Neural cell (in vitro differentiated cells): ENCODE results near the gene PDAP1.

Experiments used
- POLR2AphosphoS5 ChIP-seq: IDR thresholded peaks from 2 replicates; pipeline ENCODE4 v1.6.1; 2012
- TAF1 ChIP-seq: IDR thresholded peaks from 2 replicates; pipeline ENCODE4 v1.6.1; 2012; ENCODE audit warnings: low read depth
- TF ChIP-seq, protein P1 (sequence below): fragments of 450-650 bp; IDR thresholded peaks from 2 replicates; pipeline ENCODE4 v1.5.1; 2014; ENCODE audit warnings: antibody characterized with exemption, mild to moderate bottlenecking, moderate library complexity; ENCODE audit not compliant: poor library complexity, severe bottlenecking

DNA sequence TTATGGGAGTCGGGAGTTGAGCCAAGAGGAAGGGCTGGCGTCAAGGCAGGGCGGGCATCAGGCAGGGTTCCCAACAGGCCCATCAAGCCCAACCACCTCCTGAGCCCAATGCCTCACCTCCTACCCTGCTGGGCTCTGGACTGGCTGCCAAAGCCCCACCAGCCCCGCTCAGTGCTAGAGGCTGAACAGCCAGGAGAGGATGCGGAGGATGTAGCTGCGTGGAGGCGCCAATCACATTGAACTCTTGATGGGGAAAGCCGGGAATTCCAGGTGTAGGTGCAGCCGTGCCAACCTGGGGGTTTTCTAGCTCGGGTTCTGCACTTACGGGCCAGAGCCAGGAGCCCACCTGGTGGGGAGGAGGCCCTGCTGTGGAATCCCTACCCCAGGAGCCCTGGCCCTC, 44.7 kb upstream of the PDAP1 start:
- TF ChIP-seq, protein P1, sequence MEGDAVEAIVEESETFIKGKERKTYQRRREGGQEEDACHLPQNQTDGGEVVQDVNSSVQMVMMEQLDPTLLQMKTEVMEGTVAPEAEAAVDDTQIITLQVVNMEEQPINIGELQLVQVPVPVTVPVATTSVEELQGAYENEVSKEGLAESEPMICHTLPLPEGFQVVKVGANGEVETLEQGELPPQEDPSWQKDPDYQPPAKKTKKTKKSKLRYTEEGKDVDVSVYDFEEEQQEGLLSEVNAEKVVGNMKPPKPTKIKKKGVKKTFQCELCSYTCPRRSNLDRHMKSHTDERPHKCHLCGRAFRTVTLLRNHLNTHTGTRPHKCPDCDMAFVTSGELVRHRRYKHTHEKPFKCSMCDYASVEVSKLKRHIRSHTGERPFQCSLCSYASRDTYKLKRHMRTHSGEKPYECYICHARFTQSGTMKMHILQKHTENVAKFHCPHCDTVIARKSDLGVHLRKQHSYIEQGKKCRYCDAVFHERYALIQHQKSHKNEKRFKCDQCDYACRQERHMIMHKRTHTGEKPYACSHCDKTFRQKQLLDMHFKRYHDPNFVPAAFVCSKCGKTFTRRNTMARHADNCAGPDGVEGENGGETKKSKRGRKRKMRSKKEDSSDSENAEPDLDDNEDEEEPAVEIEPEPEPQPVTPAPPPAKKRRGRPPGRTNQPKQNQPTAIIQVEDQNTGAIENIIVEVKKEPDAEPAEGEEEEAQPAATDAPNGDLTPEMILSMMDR = no peak
- TF ChIP-seq POLR2AphosphoS5 = no peak
- TF ChIP-seq TAF1 = no peak
